Activated naive CD8-positive, alpha-beta T cell treated with anti-CD3 and anti-CD28 coated beads for 36 hours (primary cell): ENCODE measurements around the gene MCM9. TPM values are rescaled to one million over a fixed set of nuclear protein-coding genes. Genes with fewer than 3 reads are reported as not detected.
A peak's percentile ranks its signal among the peaks of the same experiment; 100 is the strongest.

ENCODE experiments used
- DNase-seq: peaks from one replicate; pipeline ENCODE4 v3.0.0; 2021
- H3K27ac Mint-ChIP-seq: one replicate; pipeline ENCODE4 v1.8.0; 2022; ENCODE audit warnings: mild to moderate bottlenecking, moderate library complexity, mixed read lengths
- H3K27me3 Mint-ChIP-seq: one replicate; pipeline ENCODE4 v1.8.0; 2022; ENCODE audit warnings: mild to moderate bottlenecking, mixed read lengths
- H3K36me3 Mint-ChIP-seq: one replicate; pipeline ENCODE4 v1.8.0; 2021; ENCODE audit warnings: mild to moderate bottlenecking, mixed read lengths
- H3K4me1 Mint-ChIP-seq: one replicate; pipeline ENCODE4 v1.8.0; 2021; ENCODE audit warnings: mixed read lengths
- H3K4me3 Mint-ChIP-seq: one replicate; pipeline ENCODE4 v1.8.0; 2022; ENCODE audit warnings: mild to moderate bottlenecking, moderate library complexity, mixed read lengths
- H3K9me3 Mint-ChIP-seq: one replicate; pipeline ENCODE4 v1.8.0; 2022; ENCODE audit warnings: mixed read lengths
- total RNA-seq, 2 experiments: library from RNA; stranded (reverse); gene quantifications; one replicate each; pipeline ENCODE4 v1.2.3, GENCODE V29; 2021

MCM9 gene
- total RNA-seq, 2 experiments from 2014 or later, result 20.0 to 20.3 TPM

GRCh38 chr6:118912646-118913045, 22.3 kb downstream of the MCM9 start:
- H3K4me3 Mint-ChIP-seq, result no peak overlapping the region
- no peaks in the 10 kb centered on the region for H3K9me3 Mint-ChIP-seq
- no peak overlapping the region for H3K27ac Mint-ChIP-seq
- DNase-seq, result no peak
- H3K36me3 Mint-ChIP-seq, result peaks cover 45% of the 10 kb centered on the region
- no peaks in the 10 kb centered on the region for H3K27me3 Mint-ChIP-seq
- peaks cover 7% of the 10 kb centered on the region for H3K4me1 Mint-ChIP-seq

GRCh38 chr6:118908441-118908840, 26.5 kb downstream of the MCM9 start:
- H3K36me3 Mint-ChIP-seq, result peaks cover 57% of the 10 kb centered on the region
- DNase-seq, result no peak
- H3K4me1 Mint-ChIP-seq, result peaks cover 42% of the 10 kb centered on the region

DNA sequence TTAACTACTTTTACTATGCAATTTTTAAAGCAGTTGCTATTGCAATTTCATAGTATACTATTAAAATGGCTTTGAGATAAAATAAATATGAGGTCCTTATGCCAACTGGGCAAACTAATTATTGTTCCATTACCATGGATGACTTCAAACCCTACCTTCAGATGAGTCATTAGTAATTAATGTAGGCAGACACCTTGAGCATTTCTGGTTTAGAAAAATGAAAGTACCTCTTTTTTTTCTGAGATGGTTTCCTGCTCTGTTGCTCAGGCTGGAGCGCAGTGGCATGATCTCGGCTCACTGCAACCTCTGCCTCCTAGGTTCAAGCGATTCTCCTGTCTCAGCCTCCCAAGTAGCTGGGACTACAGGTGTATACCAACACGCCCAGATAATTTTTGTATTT, 29.1 kb downstream of the MCM9 start:
- peaks cover 59% of the 10 kb centered on the region for H3K36me3 Mint-ChIP-seq
- no peak for DNase-seq
- peaks cover 64% of the 10 kb centered on the region for H3K4me1 Mint-ChIP-seq
- no peaks in the 10 kb centered on the region for H3K27me3 Mint-ChIP-seq
- peak overlapping the region; percentile 82 for H3K27ac Mint-ChIP-seq
- peak overlapping the region; percentile 5 for H3K4me3 Mint-ChIP-seq
- H3K9me3 Mint-ChIP-seq, result no peaks in the 10 kb centered on the region

More at GRCh38 chr6:118908441-118908840, 26.5 kb downstream of the MCM9 start:
- H3K27me3 Mint-ChIP-seq, result no peaks in the 10 kb centered on the region
- no peak overlapping the region for H3K4me3 Mint-ChIP-seq
- H3K9me3 Mint-ChIP-seq, result no peaks in the 10 kb centered on the region
- H3K27ac Mint-ChIP-seq, result no peak overlapping the region

GRCh38 chr6:118905084-118905483, 29.9 kb downstream of the MCM9 start:
- Mint-ChIP-seq H3K27ac (no peak overlapping the region), H3K27me3 (no peaks in the 10 kb centered on the region), H3K9me3 (no peaks in the 10 kb centered on the region), H3K36me3 (peaks cover 60% of the 10 kb centered on the region), H3K4me3 (no peak overlapping the region), H3K4me1 (peaks cover 70% of the 10 kb centered on the region)
- DNase-seq, result no peak

- H3K4me3 Mint-ChIP-seq, result no peak overlapping the region
- H3K9me3 Mint-ChIP-seq, result no peaks in the 10 kb centered on the region
- no peak for DNase-seq
- H3K27ac Mint-ChIP-seq, result no peak overlapping the region
- H3K36me3 Mint-ChIP-seq, result peaks cover 63% of the 10 kb centered on the region
- H3K27me3 Mint-ChIP-seq, result no peaks in the 10 kb centered on the region
- H3K4me1 Mint-ChIP-seq, result peaks cover 83% of the 10 kb centered on the region
Measured at GRCh38 chr6:118903691-118904090, 31.3 kb downstream of the MCM9 start.

DNA sequence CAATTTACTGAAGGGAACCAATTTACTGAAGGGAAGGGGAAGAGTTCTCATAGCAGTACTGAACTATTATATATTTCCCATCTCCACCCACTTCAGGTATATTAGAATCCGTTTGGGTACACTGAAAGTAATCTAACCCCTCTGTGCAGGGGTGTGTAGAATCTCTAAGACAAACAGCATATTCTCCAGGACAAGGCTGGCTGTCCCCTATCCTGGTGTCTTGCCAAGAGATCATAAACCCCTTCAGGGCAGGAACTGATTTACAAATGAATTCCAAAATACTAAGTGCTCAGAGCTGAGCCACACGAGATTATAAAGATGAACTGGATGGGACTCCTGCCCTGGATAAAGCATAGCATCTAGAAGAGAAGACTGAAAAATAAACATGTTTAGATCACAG, 31.8 kb downstream of the MCM9 start:
- Mint-ChIP-seq H3K27ac (peak overlapping the region; percentile 13), H3K4me1 (peaks cover 85% of the 10 kb centered on the region), H3K36me3 (peaks cover 64% of the 10 kb centered on the region), H3K9me3 (no peaks in the 10 kb centered on the region), H3K27me3 (no peaks in the 10 kb centered on the region), H3K4me3 (no peak overlapping the region)
- no peak for DNase-seq

DNA sequence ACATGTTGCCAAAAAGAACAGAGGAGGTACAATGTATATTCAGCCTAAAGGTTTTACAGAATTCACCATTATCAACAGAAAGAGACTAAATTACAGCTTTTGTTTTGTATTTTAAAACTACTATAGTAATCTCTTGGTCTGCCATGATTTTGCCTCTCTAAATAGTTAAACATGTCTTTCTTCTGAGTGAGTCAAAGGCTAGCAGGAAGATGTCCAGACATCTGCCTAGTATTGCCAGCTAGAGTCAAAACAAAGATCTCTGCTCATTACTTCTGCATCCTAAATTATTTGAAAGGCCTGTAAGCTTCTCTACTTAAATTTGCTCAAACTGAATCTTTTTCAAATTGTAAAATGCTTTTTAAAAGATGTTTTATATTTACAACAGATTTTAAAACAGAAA, 32.2 kb downstream of the MCM9 start:
- H3K4me3 Mint-ChIP-seq, result no peak overlapping the region
- no peaks in the 10 kb centered on the region for H3K27me3 Mint-ChIP-seq
- peaks cover 66% of the 10 kb centered on the region for H3K36me3 Mint-ChIP-seq
- DNase-seq, result no peak
- no peaks in the 10 kb centered on the region for H3K9me3 Mint-ChIP-seq
- peaks cover 85% of the 10 kb centered on the region for H3K4me1 Mint-ChIP-seq
- peak overlapping the region; percentile 13 for H3K27ac Mint-ChIP-seq

DNA sequence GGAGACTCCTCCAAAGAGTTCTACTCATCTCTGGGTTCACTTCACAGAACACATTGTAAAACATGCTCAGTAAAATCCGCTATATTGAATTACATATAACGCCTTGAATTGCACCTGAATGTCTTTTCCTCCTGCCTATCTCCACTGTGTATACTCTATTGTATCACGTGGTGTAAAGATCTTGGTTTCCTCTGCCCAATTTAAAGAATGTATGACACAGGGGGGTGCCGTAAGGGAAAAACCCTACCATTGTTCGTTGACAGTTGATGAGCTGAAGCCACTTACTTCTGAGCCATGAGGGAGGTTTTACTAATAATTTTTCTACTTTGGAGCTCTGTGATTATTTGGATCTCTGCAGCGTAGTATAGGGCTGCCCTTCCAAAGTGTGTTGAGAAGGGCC, 35.0 kb downstream of the MCM9 start:
- Mint-ChIP-seq H3K27ac (peak overlapping the region; percentile 77), H3K4me3 (peak overlapping the region; percentile 19), H3K27me3 (no peaks in the 10 kb centered on the region), H3K4me1 (peaks cover 72% of the 10 kb centered on the region), H3K36me3 (peaks cover 51% of the 10 kb centered on the region), H3K9me3 (no peaks in the 10 kb centered on the region)
- DNase-seq, result peak; percentile 23

- no peaks in the 10 kb centered on the region for H3K9me3 Mint-ChIP-seq
- H3K4me3 Mint-ChIP-seq, result peak overlapping the region; percentile 42
- peaks cover 54% of the 10 kb centered on the region for H3K4me1 Mint-ChIP-seq
- H3K27ac Mint-ChIP-seq, result peak overlapping the region; percentile 70
- H3K36me3 Mint-ChIP-seq, result peaks cover 44% of the 10 kb centered on the region
- no peak for DNase-seq
- no peaks in the 10 kb centered on the region for H3K27me3 Mint-ChIP-seq
Measured at GRCh38 chr6:118897386-118897785, 37.6 kb downstream of the MCM9 start.

DNA sequence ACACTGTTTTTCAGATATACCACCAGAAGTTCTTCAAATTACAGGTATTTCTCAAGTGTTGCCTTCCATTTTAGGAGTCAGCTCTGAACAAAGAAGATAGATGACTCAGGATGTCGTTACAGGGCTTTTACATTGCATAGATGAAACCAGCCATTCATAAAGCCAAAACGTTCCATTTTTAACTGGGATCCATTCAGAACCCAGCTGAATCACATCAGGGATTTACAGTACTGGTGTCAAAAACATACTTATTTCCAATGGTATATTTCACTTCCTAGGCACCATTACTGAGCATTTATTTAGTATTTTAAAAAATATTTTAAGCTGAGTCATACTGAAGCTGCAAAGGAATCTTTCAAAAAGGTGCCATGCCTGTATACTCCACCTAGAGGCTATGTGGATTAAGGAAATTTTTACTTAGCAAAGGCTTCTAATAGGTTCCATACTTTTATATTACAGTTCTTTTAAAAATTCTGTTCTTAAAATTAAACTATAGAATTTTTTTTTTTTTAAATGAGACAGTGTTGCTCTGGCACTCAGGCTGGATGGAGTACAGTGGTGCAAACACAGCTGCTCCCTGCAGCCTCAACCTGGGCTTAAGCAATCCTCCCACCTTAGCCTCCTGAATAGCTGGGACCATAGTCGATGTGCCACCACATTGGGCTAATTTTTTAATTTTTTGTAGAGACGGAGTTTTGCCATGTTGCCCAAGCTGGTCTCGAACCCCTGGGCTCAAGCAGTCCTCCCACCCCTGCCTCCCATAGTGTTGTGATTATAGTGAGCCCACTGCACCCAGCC, 38.4 kb downstream of the MCM9 start:
- peak overlapping the region; percentile 86 for H3K27ac Mint-ChIP-seq
- no peak for DNase-seq
- H3K4me1 Mint-ChIP-seq, result peaks cover 56% of the 10 kb centered on the region
- H3K9me3 Mint-ChIP-seq, result no peaks in the 10 kb centered on the region
- H3K36me3 Mint-ChIP-seq, result peaks cover 43% of the 10 kb centered on the region
- H3K4me3 Mint-ChIP-seq, result peak overlapping the region; percentile 75
- H3K27me3 Mint-ChIP-seq, result no peaks in the 10 kb centered on the region

GRCh38 chr6:118895859-118896258, 39.1 kb downstream of the MCM9 start:
- no peaks in the 10 kb centered on the region for H3K27me3 Mint-ChIP-seq
- no peak for DNase-seq
- peak overlapping the region; percentile 75 for H3K4me3 Mint-ChIP-seq
- peak overlapping the region; percentile 86 for H3K27ac Mint-ChIP-seq
- H3K9me3 Mint-ChIP-seq, result no peaks in the 10 kb centered on the region
- H3K36me3 Mint-ChIP-seq, result peaks cover 43% of the 10 kb centered on the region
- peaks cover 56% of the 10 kb centered on the region for H3K4me1 Mint-ChIP-seq

GRCh38 chr6:118895261-118895560, 39.7 kb downstream of the MCM9 start:
- peak overlapping the region; percentile 91 for H3K27ac Mint-ChIP-seq
- peaks cover 53% of the 10 kb centered on the region for H3K4me1 Mint-ChIP-seq
- no peak for DNase-seq
- H3K4me3 Mint-ChIP-seq, result peak overlapping the region; percentile 95
- no peaks in the 10 kb centered on the region for H3K27me3 Mint-ChIP-seq
- H3K36me3 Mint-ChIP-seq, result peaks cover 37% of the 10 kb centered on the region
- H3K9me3 Mint-ChIP-seq, result no peaks in the 10 kb centered on the region

- Mint-ChIP-seq H3K4me1 (peaks cover 51% of the 10 kb centered on the region), H3K27me3 (no peaks in the 10 kb centered on the region), H3K27ac (peak overlapping the region; percentile 99), H3K9me3 (no peaks in the 10 kb centered on the region), H3K36me3 (peaks cover 33% of the 10 kb centered on the region), H3K4me3 (peak overlapping the region; percentile 95)
- peak; percentile 71 for DNase-seq
Measured at GRCh38 chr6:118894425-118895260, 40.3 kb downstream of the MCM9 start.

GRCh38 chr6:118893807-118894424, 41.0 kb downstream of the MCM9 start, which contains the start of gene ASF1A:
Gene ASF1A, plus strand, starts transcription at chr6:118894152. Its CDS starts 262 bp downstream, at chr6:118894414.
- peak; percentile 97 for DNase-seq
- Mint-ChIP-seq H3K27ac (peak within 1 kb of the TSS; percentile 99), H3K27me3 (no peaks in the 10 kb centered on the region), H3K4me1 (peaks cover 51% of the 10 kb centered on the region), H3K9me3 (no peaks in the 10 kb centered on the region), H3K36me3 (peaks cover 32% of the 10 kb centered on the region), H3K4me3 (peak within 1 kb of the TSS; percentile 95)
